ENCODE data around the gene BAHCC1.

DNA sequence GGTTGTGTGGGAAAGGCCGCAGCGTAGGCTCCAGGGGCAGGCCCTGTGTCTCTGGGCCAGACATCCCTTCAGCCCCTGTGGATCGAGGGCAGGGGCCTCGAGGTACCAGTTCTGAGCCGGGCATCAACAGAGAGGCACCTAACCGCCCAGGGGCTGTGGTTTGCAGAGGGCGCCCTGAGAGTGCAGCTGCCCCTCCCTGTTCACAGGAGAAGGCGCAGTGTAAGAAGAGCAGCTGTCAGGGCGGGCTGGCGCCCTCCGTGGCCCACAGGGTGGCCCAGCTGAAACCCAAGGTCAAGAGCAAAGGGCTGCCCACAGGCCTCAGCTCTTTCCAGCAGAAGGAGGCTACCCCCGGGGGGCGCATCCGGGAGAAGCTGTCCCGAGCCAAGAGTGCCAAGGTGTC is 60.8 kb downstream of the BAHCC1 start:
- no peak for TF ChIP-seq EZH2phosphoT487 (IDR thresholded peaks at IDR 0.05; ENCODE audit: borderline replicate concordance, low read length)
- TF ChIP-seq, protein P1, sequence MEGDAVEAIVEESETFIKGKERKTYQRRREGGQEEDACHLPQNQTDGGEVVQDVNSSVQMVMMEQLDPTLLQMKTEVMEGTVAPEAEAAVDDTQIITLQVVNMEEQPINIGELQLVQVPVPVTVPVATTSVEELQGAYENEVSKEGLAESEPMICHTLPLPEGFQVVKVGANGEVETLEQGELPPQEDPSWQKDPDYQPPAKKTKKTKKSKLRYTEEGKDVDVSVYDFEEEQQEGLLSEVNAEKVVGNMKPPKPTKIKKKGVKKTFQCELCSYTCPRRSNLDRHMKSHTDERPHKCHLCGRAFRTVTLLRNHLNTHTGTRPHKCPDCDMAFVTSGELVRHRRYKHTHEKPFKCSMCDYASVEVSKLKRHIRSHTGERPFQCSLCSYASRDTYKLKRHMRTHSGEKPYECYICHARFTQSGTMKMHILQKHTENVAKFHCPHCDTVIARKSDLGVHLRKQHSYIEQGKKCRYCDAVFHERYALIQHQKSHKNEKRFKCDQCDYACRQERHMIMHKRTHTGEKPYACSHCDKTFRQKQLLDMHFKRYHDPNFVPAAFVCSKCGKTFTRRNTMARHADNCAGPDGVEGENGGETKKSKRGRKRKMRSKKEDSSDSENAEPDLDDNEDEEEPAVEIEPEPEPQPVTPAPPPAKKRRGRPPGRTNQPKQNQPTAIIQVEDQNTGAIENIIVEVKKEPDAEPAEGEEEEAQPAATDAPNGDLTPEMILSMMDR (IDR thresholded peaks at IDR 0.05; ENCODE audit: low read depth, low read length, poor library complexity, severe bottlenecking), result no peak
